Effector memory CD4-positive, alpha-beta T cell (primary cell): ENCODE measurements around the gene KLHL5.
"Not testable (repeated sequence)": the region's sequence is repeated elsewhere in the genome, so short reads cannot be mapped to it uniquely, and the experiment has no call there.

ENCODE experiments used
- DNase-seq, 3 donors: peaks; one replicate each; pipeline ENCODE4 v3.0.0-alpha.2; 2020
- H3K27ac ChIP-seq: 2 replicates; pipeline ENCODE4 v1.7.0; 2013; ENCODE audit warnings: mild to moderate bottlenecking, low read length, moderate library complexity; ENCODE audit not compliant: insufficient read depth, poor library complexity, severe bottlenecking
- H3K27me3 ChIP-seq: replicated peaks from 2 replicates; pipeline ENCODE4 v1.7.0; 2013; ENCODE audit warnings: mild to moderate bottlenecking, low read length; ENCODE audit not compliant: insufficient read depth, control insufficient read depth, poor library complexity, severe bottlenecking
- H3K36me3 ChIP-seq: 2 replicates; pipeline ENCODE4 v1.7.0; 2013; ENCODE audit warnings: mild to moderate bottlenecking, low read length, moderate library complexity; ENCODE audit not compliant: control insufficient read depth, insufficient read depth
- H3K4me1 ChIP-seq: 2 replicates; pipeline ENCODE4 v1.7.0; 2013; ENCODE audit warnings: low read length, mild to moderate bottlenecking; ENCODE audit not compliant: control insufficient read depth, insufficient read depth, poor library complexity, severe bottlenecking
- H3K4me3 ChIP-seq: 2 replicates; pipeline ENCODE4 v1.7.0; 2013; ENCODE audit warnings: low read length, low read depth, mild to moderate bottlenecking; ENCODE audit not compliant: insufficient read depth, poor library complexity, severe bottlenecking
- H3K9me3 ChIP-seq: 2 replicates; pipeline ENCODE4 v1.7.0; 2013; ENCODE audit warnings: mild to moderate bottlenecking, low read length, moderate library complexity; ENCODE audit not compliant: control insufficient read depth

KLHL5 gene

DNA sequence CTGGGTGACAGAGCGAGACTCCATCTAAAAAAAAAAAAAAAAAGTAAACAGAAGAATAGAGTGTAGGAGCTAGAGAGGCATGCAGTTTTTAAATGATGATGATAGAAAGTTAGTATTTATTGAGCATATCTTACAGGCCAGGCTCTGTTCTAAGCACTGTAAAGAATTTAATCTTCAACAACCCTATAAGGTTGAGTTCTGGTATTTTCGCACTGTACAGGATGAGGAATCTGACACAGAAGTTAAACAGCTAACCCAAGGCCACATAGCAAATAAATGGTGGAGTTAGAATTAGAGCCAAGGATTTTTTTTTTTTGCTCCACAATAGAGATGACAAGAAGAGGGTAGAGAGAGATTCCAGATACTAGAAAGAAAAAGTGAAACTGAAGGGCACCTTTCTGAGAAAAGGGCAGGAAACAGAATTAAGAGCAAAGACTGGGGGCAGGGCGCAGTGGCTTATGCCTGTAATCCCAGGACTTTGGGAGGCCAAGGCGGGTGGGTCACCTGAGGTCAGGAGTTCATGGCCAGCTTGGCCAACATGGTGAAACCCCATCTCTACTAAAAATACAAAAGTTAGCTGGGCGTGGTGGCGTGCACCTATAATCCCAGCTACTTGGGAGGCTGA, 56.1 kb downstream of the KLHL5 start:
- H3K4me1 ChIP-seq: peaks cover 4% of the 10 kb centered on the region
- no peaks in the 10 kb centered on the region for H3K9me3 ChIP-seq
- H3K27ac ChIP-seq: no peak overlapping the region
- peaks cover 18% of the 10 kb centered on the region for H3K36me3 ChIP-seq
- DNase-seq: no peak
- H3K27me3 ChIP-seq: no peaks in the 10 kb centered on the region
- H3K4me3 ChIP-seq: no peak overlapping the region

DNA sequence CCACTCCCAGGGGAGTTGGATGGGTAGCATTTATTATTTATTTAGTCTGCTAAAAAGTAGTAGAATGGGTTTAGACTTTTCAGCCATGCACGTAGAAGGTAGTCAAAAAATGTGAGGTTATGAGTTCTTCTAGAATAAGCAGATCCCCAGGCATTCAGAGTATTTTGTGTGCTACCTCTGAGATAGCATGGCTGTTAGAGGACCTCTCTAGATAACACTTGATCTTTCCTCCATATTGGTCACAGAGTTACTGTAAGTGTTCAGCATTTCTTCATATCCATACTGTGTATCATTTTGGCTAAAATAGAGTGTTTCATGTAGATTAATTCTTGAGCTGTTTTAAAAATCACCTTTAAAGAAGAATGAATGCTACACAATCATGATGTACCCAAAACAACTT, 58.4 kb downstream of the KLHL5 start:
- Histone ChIP-seq H3K27ac (no peak overlapping the region), H3K4me1 (peaks cover 4% of the 10 kb centered on the region), H3K27me3 (no peaks in the 10 kb centered on the region), H3K4me3 (no peak overlapping the region), H3K9me3 (no peaks in the 10 kb centered on the region), H3K36me3 (peaks cover 12% of the 10 kb centered on the region)
- DNase-seq: no peak

DNA sequence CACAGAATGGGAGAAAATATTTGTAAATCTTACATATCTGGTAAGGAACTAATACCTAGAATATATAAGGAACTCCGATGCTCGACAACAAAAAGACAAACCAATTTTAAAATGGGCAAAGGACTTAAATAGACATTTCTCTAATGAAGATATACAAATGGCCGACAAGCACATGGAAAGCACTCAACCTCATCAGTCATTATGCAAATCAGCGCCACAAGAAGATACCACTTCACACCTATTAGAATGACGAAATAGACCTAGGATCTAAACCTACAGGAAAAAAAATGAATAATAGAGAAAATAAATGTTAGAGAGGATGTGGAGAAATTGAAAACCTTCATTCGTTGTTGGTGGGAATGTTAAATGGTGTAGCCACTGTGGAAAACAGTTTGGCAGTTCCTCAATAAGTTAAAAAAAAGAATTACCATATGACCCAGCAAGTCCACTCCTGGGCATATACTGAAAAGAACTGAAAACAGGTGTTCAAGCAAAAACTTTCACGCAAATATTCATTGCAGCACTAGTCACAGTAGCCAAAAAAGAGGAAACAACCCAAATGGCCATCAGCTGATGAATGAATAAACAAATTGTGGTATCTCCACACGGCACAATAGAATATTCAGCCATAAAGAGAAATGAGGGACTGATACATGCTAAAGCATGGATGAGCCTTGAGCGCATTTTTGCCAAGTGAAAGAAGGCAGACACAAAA, 63.0 kb downstream of the KLHL5 start:
- Histone ChIP-seq H3K9me3 (no peaks in the 10 kb centered on the region), H3K27me3 (no peaks in the 10 kb centered on the region), H3K4me1 (no peaks in the 10 kb centered on the region), H3K4me3 (no peak overlapping the region), H3K36me3 (peaks cover 12% of the 10 kb centered on the region), H3K27ac (no peak overlapping the region)
- DNase-seq: no peak

DNA sequence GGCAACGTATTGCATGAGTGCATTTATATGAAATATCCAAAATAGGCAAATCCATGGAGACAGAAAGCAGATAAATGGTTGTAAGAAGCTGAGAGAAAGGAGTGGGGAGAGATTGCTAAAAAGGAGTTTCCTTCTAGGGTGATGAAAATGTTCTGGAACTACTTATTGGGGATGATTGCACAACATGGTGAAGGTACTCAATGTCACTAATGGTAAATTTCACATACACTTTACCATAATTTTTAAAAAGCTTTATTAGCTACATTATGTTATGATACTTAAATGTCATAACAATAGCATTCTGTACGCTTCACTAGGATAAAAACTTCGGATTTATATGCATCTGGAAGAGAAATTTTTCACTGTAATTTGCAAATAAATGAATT, 63.6 kb downstream of the KLHL5 start:
- no peak overlapping the region for H3K27ac ChIP-seq
- H3K4me3 ChIP-seq: no peak overlapping the region
- DNase-seq: no peak
- no peaks in the 10 kb centered on the region for H3K4me1 ChIP-seq
- peaks cover 8% of the 10 kb centered on the region for H3K36me3 ChIP-seq
- H3K9me3 ChIP-seq: no peaks in the 10 kb centered on the region
- no peaks in the 10 kb centered on the region for H3K27me3 ChIP-seq

DNA sequence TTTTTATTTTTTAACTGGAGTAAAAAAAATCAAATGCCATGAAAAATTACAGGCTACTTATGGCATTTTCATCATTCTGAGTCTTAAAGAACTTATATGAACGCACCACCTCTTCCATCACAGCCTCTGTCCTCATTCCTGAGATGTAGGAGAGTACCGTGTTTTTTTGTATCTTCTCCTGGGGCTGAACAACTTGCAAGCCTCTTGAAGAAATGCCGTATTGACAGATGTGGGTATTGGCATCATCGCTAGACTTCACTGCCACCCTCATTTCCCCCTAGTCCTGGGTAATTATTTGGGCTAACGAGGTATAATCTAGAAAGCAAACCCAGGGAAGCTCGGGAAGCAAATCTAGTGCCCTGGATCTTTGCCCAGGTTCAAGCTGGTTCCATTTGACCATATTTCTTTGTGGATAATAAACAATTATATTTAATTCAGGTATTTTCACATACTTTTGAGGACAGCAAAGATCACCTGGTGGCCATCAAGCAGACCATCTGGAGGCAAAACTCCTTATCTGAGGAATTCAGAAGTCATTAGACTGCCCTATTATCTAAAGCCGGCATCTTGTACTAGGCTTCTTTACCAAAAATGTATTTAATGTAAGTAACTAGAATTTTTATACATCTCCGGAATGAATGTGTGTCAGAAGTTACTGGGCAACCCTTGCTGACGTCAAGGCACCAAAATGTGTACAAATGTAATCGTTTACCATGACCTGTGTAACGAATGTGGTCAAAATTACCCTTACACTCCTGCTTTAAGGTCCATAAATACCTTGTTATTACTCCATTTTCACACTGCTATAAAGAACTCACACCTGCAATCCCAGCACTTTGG, 64.4 kb downstream of the KLHL5 start:
- H3K36me3 ChIP-seq: no peaks in the 10 kb centered on the region
- H3K27me3 ChIP-seq: no peaks in the 10 kb centered on the region

DNA sequence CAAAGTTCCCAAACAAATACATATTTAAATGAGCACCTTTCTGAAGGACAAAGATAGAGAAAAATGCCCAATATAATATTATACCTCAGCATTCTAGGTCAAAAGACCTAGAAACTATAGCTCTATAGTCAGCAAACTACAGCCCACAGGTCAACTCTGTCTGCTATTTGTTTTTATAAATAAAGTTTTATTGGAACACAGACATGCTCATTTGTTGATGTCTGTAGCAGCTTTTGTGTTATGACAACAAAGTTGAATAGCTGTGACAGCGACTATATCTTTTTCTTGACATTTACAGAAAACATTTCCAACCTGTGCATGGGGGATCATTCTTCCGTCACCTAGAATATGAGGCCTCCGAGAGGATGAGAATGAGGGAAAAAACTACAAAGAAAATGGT, 71.6 kb downstream of the KLHL5 start:
- Histone ChIP-seq H3K4me1 (peaks cover 8% of the 10 kb centered on the region), H3K36me3 (no peaks in the 10 kb centered on the region), H3K9me3 (no peaks in the 10 kb centered on the region), H3K27ac (no peak overlapping the region), H3K4me3 (no peak overlapping the region), H3K27me3 (no peaks in the 10 kb centered on the region)
- DNase-seq: no peak

More for the DNA sequence above, 64.4 kb downstream of the KLHL5 start:
- DNase-seq: no peak
- H3K4me3 ChIP-seq: no peak overlapping the region
- H3K4me1 ChIP-seq: no peaks in the 10 kb centered on the region
- H3K27ac ChIP-seq: no peak overlapping the region
- H3K9me3 ChIP-seq: no peaks in the 10 kb centered on the region

DNA sequence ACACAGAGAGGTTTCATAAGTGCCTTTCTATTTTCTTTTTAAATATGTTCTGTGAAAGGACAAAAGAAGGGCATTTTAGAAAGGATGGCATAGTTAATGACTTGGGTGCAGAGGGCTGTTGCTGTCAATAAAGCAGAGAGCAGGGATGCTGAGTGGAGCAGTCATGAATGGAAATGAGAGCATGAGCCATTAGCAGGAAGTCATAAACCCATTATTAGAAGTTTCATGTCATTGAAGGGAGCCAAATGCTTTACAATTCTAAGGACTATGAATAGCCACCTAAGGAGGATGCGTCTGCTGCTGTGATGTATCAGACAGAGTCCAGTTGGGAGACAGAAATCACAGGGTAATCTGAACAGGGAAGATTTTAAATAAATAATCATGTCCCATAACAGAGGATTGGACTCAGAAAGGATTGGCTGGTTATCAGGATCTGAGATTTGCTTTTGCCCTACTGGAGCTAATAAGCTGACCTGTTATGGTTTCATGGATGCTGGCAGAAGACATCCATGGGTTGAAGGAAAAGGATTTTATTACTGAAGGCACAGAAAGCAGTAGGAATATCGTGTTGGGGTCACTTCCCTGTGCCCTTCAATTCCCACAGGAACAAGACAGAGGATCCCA, 72.8 kb downstream of the KLHL5 start:
- Histone ChIP-seq H3K4me1 (peaks cover 8% of the 10 kb centered on the region), H3K27ac (no peak overlapping the region), H3K36me3 (no peaks in the 10 kb centered on the region), H3K9me3 (no peaks in the 10 kb centered on the region), H3K4me3 (no peak overlapping the region), H3K27me3 (no peaks in the 10 kb centered on the region)
- no peak for DNase-seq

DNA sequence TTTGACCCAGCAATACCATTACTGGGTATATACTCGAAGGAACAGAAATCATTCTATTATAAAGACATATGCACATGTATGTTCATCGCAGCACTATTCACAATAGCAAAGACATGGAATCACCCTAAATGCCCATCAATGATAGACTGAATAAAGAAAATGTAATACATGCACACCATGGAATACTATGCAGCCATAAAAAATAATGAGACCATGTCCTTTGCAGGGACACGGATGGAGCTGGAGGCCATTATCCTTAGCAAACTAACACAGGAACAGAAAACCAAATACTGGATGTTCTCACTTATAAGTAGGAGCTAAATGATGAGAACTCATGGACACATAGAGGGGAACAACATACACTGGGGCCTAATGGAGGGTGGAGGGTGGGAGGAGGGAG, 76.2 kb downstream of the KLHL5 start:
- DNase-seq, H3K36me3 ChIP-seq, H3K9me3 ChIP-seq, H3K27ac ChIP-seq, H3K4me3 ChIP-seq, H3K4me1 ChIP-seq, H3K27me3 ChIP-seq: not testable (repeated sequence)

DNA sequence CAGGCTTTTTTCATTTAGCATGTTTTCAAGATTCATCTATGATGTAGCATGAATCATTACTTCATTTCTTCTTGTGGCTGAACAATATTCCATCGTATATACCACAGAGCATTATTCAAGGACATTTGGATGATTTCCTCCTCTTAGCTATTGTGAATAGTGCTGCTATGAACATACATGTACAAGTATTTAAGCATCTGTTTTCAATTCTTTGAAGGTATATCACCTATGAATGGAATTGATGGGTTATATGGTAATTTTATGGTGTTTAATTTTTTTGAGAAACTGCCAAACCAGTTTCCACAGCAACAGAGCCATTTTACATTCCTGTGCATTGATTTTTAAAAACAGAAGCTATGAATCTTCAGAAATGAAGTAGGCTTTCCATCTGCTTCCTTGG, 84.2 kb downstream of the KLHL5 start:
- no peaks in the 10 kb centered on the region for H3K9me3 ChIP-seq
- no peaks in the 10 kb centered on the region for H3K27me3 ChIP-seq
- H3K4me3 ChIP-seq: no peak overlapping the region
- no peak for DNase-seq
- H3K4me1 ChIP-seq: no peaks in the 10 kb centered on the region
- H3K36me3 ChIP-seq: no peaks in the 10 kb centered on the region
- H3K27ac ChIP-seq: no peak overlapping the region

DNA sequence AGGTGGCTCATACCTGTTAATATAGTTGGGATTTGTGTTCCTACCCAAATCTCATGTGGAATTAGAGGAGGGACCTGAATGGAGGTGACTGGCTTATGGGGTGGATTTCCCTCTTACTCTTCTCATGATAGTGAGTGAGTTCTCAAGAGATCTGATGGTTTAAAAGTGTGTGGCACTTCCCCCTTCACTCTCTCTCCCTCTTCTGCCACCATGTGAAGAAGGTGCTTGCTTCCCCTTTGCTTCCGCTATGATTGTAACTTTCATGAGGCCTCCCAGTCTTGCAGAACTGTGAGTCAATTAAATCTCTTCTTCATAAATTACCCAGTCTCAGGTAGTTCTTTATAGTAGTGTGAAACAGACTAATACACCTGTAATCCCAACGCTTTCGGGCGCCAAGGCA, 92.0 kb downstream of the KLHL5 start:
- Histone ChIP-seq H3K27me3 (no peaks in the 10 kb centered on the region), H3K9me3 (no peaks in the 10 kb centered on the region), H3K4me3 (no peak overlapping the region), H3K27ac (no peak overlapping the region), H3K36me3 (no peaks in the 10 kb centered on the region), H3K4me1 (no peaks in the 10 kb centered on the region)
- no peak for DNase-seq
